GM18861 (cell line): ENCODE measurements around the gene RAB42.

Experiments
- ATAC-seq: cut with Tn5 transposase; IDR thresholded peaks from one replicate; pipeline ENCODE4 v1.9.1; 2021; ENCODE audit not compliant: unreplicated experiment

The RAB42 gene

DNA sequence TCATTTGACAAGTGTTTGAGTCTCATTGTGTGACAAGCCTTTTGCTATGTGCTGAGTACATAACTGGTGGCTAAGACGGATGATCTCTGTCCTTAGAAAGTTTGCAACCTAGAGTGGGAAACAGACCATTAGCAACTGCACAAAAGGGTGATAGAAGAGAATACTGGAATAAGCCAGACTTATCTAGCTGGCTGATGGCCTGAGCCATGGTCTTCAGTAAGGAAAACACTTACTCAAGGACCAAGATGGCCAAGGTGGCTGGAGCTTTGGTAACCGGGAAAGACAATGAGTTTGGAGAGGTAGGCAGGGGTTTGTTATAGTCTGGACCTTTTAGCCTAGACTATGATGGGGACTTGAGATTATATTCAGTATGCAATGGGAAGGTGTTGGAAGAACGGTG, 52.4 kb downstream of the RAB42 start:
- no peak for ATAC-seq
